H54 (cell line): Measurements from ENCODE around the gene SYN1.

Experiments
- DNase-seq: peaks from one replicate; pipeline ENCODE4 v3.0.0; 2011; ENCODE audit warnings: low spot score, mixed read lengths; ENCODE audit not compliant: insufficient read length
- FAIRE-seq: peaks from 3 replicates; lab custom pipeline; 2011; peaks lifted over from hg19 to GRCh38; lab: Jason Lieb, UNC
- POLR2A ChIP-seq: IDR thresholded peaks from 2 replicates; pipeline ENCODE4 v1.6.1; 2011; ENCODE audit warnings: low read depth, mild to moderate bottlenecking, low read length

The SYN1 gene

GRCh38 chrX:47566841-47567240 is 52.8 kb downstream of the SYN1 start:
- no peak for TF ChIP-seq POLR2A
- FAIRE-seq (no peak), DNase-seq (no peak)

DNA sequence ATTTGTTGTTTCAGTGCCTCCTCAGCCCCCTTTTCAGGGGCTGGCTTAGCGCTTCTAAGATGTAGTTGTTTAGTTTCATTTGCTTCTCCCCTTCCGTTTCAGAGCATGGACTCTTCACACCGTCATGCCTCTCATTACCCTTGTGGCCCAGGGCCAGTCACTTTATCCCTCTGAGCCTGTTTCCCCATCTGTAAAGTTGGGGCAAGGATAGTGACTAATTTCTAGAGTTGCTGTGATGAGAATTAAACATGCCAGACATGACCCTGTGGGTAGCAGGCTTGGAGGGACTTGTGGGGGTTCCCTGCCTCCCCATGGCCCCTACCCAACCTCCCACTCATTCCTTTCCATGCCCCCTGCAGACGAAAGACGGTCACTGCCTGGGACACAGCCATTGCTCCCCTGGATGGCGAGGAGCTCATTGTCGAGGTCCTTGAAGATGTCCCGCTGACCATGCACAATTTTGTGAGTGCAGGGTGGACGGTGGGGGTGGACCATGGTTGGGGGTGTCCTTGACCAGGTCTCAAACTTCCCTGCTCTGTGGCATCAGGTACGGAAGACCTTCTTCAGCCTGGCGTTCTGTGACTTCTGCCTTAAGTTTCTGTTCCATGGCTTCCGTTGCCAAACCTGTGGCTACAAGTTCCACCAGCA is 55.1 kb downstream of the SYN1 start:
- no peak for FAIRE-seq
- no peak for DNase-seq
- TF ChIP-seq POLR2A, result no peak

DNA sequence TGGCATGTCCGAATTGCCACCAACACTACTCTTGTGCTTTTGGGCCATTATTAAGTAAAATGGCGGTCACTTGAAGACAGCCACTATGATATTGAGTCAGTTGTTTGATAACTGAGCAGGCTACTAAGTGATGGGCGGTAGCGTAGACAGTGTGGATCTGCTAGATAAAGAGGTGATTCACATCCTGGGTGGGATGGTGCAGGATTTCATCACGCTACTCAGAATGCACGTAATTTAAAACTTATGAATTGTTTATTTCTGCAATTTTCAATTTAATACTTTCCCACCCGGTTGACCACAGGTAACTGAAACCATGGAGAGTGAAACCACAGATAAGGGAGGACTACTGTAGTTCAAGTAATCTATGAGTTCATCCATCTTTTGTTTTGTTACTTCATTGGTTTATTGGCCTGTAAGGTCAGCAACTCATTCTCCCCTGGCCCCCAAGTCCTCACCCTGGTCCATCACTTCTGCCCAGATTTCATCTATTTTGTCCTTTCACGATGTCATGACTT is 55.8 kb downstream of the SYN1 start:
- TF ChIP-seq POLR2A, result no peak
- DNase-seq, result no peak
- FAIRE-seq, result no peak

GRCh38 chrX:47562615-47563243 is 56.9 kb downstream of the SYN1 start:
- no peak for FAIRE-seq
- DNase-seq, result no peak
- TF ChIP-seq POLR2A, result no peak

DNA sequence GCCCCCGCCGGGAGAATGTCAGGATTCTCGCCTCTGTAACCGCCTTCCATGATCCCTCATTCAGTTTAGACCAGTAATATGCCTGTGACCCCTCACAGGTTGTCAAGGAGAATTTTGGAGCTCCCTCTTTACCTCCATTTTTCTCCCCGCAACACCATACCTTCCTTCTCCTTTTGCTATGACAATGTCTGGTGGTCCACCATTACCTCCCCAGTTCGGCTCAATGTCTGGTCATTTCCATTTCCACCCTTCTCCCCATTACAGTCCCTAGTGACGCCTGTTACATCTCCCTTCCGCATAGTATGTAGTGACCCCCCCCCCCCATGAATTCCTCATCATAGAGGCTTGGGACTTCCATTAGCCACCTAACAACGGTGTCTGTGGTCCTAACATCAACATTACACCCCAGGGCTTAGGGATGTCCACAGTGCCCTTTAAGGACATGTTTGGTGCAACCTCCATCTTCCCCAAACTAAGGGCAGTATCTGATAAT is 58.0 kb downstream of the SYN1 start:
- DNase-seq (no peak), FAIRE-seq (no peak)
- TF ChIP-seq POLR2A, result no peak

- DNase-seq, result peak; percentile 53
- no peak; the same call in 1 of the 2 replicates for TF ChIP-seq POLR2A
- no peak for FAIRE-seq
These were observed 58.6 kb downstream of the SYN1 start, which contains the start of gene ARAF for GRCh38 chrX:47560934-47561658. Gene ARAF (plus strand): TSS chrX:47561205. CDS start chrX:47562968, 1,763 bp downstream.

DNA sequence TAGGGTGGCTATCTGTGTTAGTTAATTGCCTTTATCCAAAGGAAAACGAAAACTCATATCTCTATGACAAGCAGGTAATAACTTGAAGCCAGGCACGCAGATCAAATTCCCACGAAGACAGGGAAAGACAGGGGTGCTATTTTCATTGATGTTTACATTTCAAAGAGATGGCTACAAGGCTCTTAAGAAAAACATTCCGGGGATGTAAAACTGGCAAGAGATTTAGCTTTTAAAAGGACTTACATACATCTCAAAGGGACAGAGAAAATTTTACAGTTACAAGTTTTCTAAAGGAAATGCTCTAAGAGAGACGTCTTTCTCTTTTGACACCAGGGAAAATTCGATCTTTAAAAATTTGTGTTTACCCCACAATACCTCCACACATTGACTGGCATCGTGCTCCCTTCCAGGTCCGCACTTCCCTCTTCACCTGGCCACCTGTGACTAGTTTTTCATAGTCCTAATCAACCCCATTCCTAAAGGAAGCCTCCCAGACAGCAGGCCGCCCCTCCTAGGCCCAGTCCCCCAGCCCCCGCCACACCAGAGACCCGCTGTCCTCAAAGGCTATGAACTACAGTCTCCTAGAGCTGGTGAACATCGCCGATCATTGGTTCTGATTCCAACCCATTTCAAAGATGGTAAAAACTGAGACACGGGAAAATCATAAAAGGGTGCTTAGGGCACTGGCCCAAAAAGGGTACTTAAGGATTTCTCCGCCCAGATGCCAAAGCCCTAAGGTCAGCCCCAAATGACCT is 59.3 kb downstream of the SYN1 start:
- no peak for TF ChIP-seq POLR2A
- no peak for FAIRE-seq
- no peak for DNase-seq

- TF ChIP-seq POLR2A, result no peak
- DNase-seq, result no peak
- FAIRE-seq, result no peak
These were observed 61.2 kb downstream of the SYN1 start for GRCh38 chrX:47558436-47558835.

GRCh38 chrX:47556045-47556623 is 63.5 kb downstream of the SYN1 start:
- no peak for FAIRE-seq

DNA sequence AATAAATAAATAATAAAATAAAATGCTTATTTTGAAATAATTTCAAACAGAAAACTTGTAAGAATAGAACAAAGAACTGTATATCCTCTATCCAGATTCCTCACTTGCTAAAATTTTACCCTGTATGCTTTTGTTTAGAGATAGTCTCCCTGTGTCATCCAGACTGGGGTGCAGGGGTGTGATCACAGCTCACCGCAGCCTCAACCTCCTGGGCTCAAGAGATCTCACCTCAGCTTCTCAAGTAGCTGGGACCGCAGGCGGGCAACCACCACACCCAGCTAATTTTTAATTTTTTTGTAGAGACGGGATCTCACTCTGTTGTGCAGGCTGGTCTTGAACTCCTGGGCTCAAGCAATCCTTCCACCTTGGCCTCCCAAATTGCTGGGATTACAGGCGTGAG is 76.2 kb downstream of the SYN1 start:
- DNase-seq (no peak), FAIRE-seq (no peak)
- no peak for TF ChIP-seq POLR2A

More at GRCh38 chrX:47556045-47556623, 63.5 kb downstream of the SYN1 start:
- peak; percentile 66 for TF ChIP-seq POLR2A
- no peak for DNase-seq

DNA sequence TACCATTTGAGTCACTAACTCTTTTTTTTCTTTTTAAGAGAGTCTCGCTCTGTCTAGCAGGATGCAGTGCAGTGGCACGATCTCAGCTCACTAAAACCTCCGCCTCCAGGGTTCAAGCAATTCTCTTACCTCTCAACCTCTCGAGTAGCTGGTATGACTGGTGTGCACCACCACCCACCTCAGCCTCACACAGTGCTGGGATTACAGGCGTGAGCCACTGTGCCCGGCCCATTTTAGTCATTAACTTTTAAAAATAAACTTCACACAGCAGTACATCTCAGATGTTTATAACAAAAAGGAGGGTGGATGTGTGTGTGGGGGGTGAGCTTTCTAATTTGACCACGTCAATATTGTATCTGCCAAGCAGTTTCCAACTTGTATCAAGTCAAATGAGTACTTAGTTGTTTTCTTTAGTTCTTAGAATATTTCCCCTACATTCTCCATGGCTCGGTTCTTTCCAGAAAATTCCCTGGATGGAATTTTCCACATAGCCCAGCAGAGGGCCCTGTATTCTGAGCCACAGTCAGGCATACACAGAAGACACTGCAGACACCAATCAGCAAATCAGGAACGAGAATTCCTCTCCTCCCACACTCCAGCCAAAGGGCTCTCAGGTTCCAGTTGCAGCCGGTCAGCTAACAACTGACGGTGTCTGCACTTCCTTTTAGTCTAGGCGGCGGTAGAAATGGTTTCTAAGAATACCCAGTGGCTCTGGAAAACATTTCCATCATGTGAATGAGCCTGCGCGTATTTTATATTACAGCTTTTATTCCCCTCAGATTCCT is 78.7 kb downstream of the SYN1 start:
- no peak for TF ChIP-seq POLR2A
- FAIRE-seq (peak; percentile 27), DNase-seq (peak; percentile 55)

GRCh38 chrX:47539860-47540259 is 79.8 kb downstream of the SYN1 start:
- FAIRE-seq (no peak), DNase-seq (no peak)
- no peak for TF ChIP-seq POLR2A
